Suppressor macrophage (primary cell): ENCODE data around the gene LILRA1.
"Not testable (repeated sequence)": the region's sequence is repeated elsewhere in the genome, so short reads cannot be mapped to it uniquely, and the experiment has no call there.

Experiments
- DNase-seq, 4 experiments: peaks; one replicate each; pipeline ENCODE4 v3.0.0-alpha.2; 2020 to 2022

LILRA1 gene

DNA sequence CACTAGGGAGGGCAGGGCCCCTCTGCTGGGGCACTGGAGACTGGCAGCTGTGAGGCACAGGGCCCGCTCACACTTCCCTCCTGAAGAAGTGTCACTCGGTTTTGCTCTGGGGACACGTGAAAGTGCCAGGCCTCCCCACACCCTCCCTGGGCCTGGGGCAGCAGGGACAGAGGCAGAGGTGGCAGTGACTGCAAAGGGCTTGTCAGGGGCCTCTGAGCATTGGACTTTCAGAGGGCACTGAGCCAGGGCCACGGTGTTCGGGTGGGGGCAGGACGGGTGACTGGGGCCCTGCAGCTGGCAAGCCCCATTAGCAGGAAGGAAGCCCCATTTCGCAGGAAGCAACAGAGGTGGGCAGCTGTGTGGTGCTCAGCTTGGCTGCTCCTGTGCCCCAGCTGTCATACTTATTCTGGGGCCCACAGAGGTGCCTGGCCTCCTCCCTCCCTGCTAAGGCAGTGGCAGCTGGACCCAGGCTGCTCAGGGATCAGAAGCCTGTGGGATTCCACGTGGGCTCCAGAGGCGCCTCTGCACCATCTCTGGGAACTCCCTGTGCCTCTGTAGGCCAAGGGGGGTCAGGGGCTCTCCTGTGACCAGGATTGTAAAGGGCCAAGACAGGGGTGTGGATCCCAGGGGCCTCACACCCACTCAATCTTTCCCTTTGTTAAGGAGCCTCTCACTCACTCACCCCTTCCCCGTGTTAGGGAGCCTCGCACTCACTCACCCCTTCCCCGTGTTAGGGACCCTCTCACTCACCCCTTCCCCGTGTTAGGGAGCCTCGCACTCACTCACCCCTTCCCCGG is 31.7 kb downstream of the LILRA1 start:
- DNase-seq, result peak in 1 of 4 experiments; percentile 11

DNA sequence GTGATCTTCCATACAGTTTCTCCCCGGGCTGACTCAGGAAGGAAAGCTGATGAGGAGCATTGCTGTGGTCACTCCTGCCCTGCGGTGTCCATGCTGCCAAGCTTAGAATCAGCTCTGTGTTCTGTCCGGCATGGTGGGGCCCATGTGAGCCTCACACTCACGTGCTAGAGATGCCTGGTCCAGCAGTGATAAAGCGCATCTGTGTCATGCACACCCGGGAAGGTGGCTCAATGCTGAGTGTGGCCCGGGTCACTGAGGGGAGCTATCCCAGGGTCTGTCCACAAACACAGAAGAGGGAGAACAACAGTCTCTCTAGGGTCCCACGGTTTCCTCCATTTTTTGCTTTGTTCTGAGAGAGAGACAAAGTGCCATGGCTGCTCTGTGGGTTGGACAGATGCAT is 33.3 kb downstream of the LILRA1 start:
- DNase-seq, result no peak

DNA sequence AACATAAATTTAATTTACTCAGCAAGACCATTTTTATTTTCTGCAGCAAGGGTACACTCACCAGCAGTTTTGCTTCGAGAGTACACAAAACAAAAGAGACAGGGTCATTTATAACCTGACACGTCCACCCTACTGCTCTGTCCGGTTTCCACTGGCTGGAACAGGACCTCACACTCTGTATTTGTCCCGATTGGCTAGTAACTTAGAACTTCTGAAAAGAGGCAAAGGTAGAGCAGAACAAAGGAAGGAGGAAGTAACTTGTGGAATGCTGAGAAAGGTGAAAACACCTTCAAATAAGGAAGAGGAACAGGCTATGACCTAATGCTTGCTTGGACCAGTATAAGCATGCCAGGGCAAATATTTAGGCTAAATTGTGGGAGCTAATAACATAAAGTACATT is 34.5 kb downstream of the LILRA1 start:
- not testable (repeated sequence) for DNase-seq

DNA sequence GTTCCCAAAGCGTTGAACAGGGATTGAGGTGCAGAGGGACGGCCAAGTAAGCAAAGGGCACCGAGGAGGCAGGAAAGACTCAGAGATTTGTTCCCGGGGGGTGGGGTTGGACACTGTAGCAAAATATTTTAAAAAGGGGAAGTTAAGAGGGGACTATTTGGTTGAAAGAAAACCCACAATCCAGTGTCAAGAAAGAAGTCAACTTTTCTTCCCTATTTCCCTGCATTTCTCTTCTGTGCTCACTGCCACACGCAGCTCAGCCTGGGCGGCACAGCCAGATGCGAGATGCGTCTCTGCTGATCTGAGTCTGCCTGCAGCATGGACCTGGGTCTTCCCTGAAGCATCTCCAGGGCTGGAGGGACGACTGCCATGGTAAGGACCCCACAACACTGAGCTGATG is 36.8 kb downstream of the LILRA1 start, which contains the start of gene LILRB1:
Gene LILRB1 (plus strand): TSS at position 223 of the 400 bp plus-strand sequence. CDS start 590 bp downstream, outside the sequence.
- peak; percentile 71 to 84 (median 79) for DNase-seq

DNA sequence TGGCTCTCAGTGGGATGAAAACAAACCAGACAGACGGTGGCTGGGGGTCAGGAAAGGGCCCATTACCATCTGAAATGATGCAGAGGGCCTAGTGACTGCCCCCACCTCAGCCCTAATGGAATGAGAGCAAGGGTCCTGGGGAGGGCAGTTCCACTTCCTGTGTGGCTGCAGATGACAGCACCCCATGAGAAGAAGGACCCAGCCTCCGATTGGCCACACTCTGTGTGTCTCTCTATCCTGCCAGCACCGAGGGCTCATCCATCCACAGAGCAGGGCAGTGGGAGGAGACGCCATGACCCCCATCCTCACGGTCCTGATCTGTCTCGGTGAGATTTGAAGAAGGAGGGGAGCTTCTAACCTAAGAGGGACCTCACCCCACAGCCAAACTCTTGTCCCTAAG is 37.4 kb downstream of the LILRA1 start:
- peak in 3 of 4 experiments; percentile 26 to 49 (median 44) for DNase-seq

DNA sequence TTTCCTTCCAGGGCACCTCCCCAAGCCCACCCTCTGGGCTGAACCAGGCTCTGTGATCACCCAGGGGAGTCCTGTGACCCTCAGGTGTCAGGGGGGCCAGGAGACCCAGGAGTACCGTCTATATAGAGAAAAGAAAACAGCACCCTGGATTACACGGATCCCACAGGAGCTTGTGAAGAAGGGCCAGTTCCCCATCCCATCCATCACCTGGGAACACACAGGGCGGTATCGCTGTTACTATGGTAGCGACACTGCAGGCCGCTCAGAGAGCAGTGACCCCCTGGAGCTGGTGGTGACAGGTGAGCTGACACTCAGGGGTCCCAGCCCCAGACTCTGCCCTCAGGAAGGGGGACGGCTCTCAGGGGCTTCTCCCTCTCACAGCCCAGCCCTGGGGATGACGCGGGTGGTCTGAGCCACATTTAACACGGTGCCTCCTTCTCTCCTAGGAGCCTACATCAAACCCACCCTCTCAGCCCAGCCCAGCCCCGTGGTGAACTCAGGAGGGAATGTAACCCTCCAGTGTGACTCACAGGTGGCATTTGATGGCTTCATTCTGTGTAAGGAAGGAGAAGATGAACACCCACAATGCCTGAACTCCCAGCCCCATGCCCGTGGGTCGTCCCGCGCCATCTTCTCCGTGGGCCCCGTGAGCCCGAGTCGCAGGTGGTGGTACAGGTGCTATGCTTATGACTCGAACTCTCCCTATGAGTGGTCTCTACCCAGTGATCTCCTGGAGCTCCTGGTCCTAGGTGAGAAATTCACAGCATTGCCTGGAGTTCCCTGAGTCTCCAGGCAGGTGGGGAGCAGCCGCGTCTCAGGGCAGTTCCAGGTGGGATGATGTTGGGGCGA is 38.3 kb downstream of the LILRA1 start:
- peak in 2 of 4 experiments; percentile 34 to 50 for DNase-seq

DNA sequence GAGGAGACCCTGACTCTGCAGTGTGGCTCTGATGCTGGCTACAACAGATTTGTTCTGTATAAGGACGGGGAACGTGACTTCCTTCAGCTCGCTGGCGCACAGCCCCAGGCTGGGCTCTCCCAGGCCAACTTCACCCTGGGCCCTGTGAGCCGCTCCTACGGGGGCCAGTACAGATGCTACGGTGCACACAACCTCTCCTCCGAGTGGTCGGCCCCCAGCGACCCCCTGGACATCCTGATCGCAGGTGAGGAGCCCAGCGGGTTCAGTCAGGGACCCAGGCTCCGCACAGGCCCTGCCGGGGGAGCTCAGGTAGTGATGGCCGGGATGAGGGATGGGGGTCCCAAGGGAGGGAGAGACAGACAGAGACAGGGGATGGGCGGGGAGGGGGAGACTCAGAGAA is 39.1 kb downstream of the LILRA1 start:
- DNase-seq, result not testable (repeated sequence)

DNA sequence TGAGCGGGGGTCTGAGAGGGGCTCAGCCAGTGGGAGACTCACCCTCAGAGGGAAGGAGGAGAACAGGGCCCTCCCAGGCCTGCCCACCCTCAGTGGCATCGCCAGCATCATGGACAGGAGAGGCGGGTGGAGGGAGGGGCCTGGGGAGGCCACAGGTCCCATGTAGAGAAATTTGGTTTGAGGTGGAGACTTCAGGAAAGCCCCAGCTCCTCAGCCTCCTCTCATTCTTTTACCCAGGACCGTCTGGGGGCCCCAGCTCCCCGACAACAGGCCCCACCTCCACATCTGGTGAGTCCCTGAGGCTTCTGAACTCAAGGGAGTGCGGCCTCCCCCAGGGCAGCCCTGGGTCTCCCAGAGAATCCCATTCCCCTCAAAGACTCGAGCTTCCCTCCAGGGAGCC is 40.0 kb downstream of the LILRA1 start:
- no peak for DNase-seq

DNA sequence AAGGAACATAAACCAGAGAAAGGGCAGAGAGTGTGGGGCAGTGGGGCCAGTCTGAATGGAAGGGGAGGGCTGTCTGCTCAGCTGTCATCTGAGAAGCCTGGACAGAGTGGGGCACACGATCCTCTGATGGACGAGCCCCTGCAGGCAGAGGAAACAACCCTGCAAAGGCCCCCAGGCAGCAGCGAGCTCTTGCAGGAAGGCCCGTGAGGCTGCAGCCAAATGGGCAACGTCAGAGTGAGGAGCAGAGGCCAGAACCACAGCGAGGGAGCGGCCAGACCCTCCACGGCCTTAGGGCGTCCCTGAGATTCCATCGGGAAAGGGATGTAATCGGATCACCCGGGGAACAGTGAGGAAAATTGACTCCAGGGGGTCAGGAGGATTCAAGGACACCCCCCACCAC is 42.6 kb downstream of the LILRA1 start:
- DNase-seq, result not testable (repeated sequence)

DNA sequence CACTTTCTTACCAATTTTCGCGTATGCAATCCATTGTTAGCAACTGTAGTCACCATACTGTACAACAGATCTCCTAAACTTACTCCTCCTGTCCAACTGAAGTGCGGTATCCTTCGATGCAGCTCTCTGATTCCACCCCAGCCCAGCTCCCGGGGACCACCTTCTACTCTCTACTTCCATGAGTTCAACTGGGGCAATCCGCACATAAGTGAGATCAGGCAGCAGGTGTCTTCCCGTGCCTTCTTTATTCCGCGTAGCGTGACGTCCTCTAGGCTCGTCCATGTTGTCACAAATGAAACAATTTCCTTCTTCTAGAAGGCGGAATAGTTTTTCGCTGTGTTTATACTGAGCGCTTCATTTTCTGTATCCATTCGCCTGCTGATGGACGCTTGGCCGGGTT is 45.3 kb downstream of the LILRA1 start:
- DNase-seq, result no peak

DNA sequence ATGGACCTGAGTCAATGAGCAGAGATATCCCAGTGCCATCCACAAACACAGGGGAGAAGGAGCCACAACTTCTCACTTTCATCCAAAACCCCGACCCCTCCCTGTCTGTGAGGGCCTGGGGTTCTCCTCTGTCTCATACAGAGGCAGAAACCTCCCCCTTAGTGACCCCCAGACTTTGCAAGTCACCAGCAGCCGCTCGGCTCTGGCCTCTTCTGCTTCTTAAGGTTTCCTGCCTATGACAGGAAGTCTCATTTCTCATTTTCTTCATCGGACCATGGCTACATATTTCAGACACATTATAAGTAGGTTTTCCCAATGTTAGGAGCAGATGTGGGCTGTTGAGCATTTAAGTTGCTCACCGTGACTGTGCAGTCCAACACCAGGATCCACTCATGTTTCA is 49.5 kb downstream of the LILRA1 start:
- peak; percentile 60 to 82 (median 76) for DNase-seq

DNA sequence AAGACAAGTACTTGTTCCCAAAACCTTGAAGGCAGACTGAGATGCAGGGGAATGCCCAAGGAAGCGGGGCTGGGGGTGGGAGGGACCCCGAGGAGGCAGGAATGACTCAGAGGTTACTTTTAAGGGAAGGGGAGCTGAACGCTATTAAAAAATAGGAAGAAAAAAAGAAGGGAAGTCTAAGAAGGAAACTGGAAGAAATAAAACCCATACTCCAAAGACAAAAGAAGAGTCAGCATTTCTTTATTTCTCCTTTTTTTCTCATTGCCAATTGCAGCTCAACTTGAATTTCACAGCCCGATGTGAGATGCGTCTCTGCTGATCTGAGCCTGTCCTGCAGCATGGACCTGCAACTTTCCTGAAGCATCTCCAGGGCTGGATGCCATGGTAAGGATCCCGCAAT is 50.2 kb downstream of the LILRA1 start:
- DNase-seq, result peak; percentile 51 to 88 (median 80)

DNA sequence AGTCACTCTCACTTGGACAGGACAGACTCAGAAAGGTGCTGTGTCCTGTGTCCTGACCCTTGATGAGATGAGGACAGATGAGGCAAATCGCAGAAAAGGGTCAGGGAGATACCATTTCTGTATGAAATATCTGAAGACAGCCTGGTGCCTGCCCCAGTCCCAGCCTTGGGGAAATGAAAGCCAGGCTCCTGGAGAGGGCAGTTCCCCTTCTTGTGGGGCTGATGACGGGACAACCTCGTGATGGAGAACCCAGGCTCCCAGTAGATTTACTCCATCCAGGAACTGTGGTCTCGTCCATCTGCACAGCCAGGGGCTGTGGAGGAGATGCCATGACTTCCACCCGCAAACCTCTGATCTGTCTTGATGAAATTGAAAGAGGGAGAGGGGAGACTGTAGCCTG is 50.6 kb downstream of the LILRA1 start:
- peak; percentile 90 to 95 (median 94) for DNase-seq

DNA sequence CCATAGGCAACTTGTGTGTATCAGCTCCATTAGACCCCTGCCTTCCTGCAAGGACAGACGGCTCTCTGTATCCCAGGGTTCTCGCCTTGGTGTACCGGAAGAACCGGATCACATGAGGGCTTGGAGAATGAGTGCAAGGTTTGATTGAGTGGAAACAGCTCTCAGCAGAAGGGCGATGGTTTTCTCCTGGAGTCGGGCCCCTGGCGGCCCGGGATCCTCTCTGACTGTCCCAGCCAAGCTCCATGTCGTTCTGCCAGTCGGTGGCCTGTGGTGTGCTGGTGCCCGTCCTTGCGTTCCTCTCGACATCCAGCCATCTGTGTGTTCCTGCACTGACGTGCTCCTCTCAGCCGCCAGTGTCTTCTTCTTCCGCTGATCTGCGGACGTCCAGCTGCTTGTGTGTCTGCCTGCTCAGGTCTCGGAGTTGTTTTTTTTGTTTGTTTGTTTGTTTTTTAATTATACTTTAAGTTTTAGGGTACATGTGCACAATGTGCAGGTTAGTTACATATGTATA is 53.0 kb downstream of the LILRA1 start:
- no peak for DNase-seq

DNA sequence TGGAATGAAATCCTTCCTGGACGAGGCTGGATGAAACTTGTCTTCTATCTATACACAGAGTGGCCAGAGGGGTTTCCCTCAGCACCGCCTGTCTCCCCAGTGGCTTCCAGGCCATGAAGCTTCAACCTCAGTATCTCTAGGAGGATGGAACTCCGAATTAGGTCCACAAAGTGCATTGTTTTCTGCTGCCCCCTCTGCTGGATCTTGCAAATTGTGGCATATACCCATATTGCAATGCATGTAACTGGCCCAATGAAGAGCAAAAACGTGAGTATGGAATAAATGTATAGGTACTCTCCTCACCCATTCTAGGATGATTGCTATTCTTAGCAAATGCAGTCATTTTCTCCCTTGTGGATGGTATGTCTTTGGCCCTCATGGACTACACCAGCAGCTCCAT is 54.7 kb downstream of the LILRA1 start:
- peak in 1 of 4 experiments; percentile 15 for DNase-seq

DNA sequence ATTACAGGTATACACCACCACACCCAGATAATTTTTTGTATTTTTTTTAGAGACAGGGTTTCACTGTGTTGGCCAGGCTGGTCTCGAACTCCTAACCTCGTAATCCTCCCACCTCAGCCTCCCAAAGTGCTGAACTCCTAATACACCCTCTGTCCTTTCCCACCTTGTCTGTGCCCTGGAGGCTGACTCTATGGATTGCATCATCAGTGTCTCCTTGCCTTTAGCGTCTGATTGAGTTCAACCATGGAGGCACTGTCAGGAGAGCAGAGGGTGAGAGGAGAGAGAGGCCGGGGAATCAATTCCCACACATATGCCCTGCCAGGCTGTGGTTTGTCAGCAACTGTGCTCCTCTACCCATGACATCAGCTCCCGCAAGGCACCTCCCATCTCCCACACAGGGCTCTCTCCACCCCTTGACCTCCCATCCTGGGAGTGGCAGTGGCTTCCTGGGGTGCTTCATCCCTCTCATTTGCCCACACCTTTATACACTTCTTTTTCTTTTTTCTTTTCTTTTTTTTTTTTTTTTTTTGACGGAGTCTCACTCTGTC is 56.8 kb downstream of the LILRA1 start:
- peak; percentile 51 to 83 (median 78) for DNase-seq
